Pulmonary artery endothelial cell (primary cell): ENCODE data around the gene CAPN2. TPM values are rescaled to one million over a fixed set of nuclear protein-coding genes. Genes with fewer than 3 reads are reported as not detected.
A peak's percentile ranks its signal among the peaks of the same experiment; 100 is the strongest.

Experiments used
- DNase-seq: peaks from one replicate; pipeline ENCODE4 v3.0.0-alpha.2; 2011; ENCODE audit warnings: low read depth, low spot score
- total RNA-seq: library from RNA; depleted of rRNA; stranded (reverse); fragments of >200 nt; gene quantifications from 2 replicates; pipeline ENCODE4 v1.2.3, GENCODE V29; 2014

Gene CAPN2
- 436 and 498 TPM in 2 replicates for total RNA-seq

DNA sequence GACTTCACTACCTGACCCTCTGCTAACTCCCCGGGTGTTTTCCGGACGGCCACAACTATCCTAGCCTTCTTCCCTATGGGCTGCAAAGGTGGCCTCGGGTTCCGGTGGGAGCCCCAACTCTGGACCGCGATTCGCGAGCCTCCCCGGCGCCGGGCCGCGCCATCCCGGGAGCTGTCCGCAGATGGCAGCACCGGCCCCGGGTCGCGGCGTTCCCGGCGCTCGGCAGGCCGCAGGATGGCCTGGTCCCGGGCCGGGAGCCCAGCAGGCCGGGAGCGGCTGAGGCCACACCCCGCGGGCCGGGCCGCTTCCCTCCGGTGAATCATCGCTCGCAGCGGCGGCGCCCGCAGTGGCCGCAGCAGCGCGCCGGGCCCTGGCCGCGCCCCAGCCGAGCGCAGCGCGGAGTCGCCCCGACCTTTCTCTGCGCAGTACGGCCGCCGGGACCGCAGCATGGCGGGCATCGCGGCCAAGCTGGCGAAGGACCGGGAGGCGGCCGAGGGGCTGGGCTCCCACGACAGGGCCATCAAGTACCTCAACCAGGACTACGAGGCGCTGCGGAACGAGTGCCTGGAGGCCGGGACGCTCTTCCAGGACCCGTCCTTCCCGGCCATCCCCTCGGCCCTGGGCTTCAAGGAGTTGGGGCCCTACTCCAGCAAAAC is at the start of gene CAPN2:
CAPN2 (plus strand) TSS at position 346 of the 656 bp plus-strand sequence; CDS start at position 448, 102 bp downstream.
- DNase-seq, result peak; percentile 60

DNA sequence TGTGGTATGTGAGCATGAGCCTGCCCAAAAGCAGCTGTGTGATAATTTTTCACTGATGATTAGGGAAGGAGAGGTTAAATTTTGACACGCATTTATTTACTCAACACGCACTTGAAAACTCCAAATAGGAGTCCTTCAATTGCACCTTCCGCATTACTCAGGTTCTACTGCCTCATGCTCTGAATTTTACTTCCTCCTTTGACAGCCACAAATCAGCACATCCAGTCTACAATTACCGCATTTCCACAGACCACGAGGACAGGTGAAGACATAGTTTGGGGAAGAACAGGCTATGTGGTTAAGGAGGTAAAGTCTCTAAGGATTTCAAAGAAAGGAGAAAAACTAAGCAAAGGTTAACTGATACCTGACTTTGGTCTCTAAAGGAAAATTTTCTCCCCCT is 49.4 kb upstream of the CAPN2 start:
- DNase-seq, result no peak

DNA sequence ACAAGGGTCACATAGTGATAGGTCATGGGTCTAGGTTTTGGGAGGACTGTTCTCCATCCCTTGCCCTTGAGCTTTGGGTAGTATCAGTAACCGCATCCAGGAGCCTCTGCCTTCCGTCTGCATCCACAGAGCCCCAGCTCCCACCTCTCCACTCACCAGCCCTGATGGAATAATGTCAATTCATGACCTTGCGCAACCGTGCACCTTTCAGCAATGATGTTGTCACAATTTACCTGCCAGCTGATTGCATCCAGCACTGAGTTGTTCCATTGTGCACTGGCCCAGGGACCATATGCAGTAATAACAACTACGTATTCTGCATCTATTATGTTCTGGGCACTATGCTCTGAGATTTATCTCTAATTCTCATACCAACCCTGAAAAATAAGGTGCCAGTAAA is 48.2 kb upstream of the CAPN2 start:
- no peak for DNase-seq

GRCh38 chr1:223665592-223666312 is 46.6 kb upstream of the CAPN2 start, which contains the start of gene CAPN8:
CAPN8 (minus strand) TSS chr1:223665701; CDS start chr1:223665646, 55 bp downstream.
- DNase-seq, result no peak

GRCh38 chr1:223667484-223668182 is 44.7 kb upstream of the CAPN2 start:
- no peak for DNase-seq

DNA sequence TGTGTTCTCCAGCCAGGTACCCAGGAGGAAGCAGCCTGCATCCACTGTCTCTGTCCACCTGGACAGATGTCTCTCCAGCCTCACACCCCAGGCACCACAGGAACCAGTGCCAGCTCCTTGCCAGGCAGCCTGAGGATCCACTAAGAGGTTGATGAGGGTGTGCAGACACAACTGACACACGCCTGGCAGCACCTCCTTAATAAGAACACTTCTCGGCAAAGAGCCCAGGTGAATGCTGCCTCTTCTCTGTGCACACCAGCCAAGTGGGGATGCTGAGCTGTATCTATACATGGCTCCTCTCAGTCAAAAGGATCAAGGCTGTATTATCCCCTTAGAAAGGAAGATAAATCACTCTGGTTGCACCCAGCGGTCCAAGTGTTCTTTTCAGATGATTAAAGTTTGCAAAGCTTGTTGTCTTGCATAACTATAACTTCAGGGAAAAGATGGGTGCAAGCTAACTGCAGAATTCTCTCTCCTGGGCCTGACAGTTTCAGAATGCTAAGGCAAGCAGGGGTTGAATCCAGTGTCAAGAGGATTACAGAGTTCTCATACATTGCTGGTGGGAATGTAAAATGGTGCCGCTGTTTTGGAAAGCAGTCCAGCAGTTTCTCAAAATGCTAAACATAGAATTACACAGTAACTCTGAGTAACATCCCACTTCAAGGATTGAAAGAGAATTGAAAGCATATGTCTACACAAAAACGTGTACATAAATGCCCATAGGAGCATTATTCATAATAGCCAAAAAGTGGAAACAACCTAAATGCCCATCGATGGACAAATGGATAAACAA is 43.1 kb upstream of the CAPN2 start:
- no peak for DNase-seq

DNA sequence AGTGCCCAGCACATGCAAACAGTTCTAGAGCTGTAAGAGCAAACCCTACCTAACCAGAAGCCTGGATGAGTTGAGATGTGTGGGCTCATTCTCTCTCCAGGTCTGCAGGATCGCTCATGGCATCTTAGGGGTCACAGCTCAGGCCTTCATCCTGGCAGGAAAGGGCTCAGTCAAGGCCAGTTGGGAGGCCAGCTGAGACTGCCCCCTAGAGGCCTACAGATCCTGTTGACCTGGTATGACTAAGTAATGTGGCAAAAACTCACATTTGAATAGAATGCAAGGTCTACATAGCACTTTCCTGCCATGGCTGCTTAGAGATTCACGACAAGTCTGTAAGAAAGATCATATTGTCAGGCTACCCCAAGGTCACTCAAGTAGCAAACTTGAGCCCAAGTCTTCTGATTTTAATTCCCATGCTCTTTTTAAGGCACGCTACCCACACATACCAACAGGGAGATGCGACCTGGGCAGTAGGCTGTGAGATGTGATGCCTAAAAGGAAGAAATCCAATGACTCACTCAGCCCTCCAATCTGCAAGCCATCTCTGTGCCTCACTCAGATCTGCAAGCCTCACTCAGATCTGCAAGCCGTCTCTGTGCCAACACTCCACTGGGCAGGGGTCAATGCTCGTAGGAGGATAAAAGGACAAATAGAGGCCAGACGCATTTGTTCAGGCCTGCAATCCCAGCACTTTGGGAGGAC is 41.7 kb upstream of the CAPN2 start:
- DNase-seq, result no peak

- DNase-seq, result no peak
Measured at GRCh38 chr1:223674119-223674890, 38.0 kb upstream of the CAPN2 start.

GRCh38 chr1:223678841-223679240 is 33.5 kb upstream of the CAPN2 start:
- DNase-seq, result no peak

- DNase-seq, result no peak
Measured at GRCh38 chr1:223680188-223680587, 32.2 kb upstream of the CAPN2 start.

DNA sequence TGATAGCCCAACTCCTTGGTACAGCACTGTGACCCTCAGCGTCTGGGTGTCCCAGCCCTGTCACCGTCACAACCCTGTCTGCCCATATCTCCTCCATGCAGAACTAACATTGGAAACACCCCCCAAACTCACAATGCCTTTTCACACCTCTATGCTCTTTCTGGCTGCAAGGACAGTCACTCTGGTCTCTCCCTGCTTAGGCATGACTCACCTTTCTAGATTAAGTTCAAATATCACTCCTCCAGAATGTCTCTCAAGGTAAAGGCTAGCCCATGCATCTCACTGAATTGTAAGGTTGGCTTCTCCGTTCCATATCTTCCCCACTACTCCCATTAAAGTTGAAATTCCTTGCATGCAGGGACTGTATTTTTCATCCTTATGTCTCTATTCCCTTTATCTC is 29.8 kb upstream of the CAPN2 start:
- DNase-seq, result no peak

DNA sequence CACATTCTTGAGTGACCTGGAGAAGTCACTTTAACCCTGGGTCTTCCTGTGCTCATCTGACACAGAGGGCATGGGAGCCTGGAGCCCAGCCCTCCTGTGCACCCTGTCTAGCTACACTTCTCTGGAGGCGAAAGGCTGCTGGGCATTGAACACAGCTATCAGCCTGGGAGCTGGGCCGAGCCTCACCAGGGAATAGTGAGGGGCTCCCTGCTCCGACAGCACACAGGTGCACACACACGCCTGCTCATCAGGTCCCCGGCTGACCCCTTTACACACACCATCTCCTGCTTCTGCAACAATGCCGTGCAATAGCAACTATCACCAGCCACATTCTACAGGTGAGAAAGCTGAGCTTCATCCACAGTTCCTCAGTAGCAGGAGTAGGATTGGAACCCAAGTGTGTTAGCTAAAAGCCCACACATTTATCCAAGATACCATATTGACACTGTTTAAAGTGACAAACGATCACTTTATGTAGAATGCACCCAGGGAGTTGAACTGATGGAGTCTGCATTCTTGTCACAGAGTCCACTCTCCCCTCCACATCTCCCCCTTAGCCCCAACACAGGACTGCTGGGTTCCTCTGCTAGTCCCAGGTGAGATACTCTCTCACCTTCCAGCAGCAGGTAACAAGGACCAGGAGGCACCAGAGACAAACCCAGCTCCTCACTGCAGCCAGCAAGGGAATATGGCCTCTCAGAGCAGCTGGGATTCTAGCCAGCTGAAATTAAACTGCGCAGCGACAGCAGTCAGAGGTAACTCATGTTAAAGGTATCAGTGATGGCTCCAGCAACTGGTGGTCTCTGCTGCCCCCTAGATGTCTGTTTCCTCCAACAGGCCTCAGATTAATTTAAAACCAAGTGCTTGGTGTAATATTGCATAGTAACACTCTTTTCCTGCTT is 28.5 kb upstream of the CAPN2 start:
- no peak for DNase-seq

- DNase-seq, result no peak
Measured at GRCh38 chr1:223684488-223684792, 27.9 kb upstream of the CAPN2 start.

DNA sequence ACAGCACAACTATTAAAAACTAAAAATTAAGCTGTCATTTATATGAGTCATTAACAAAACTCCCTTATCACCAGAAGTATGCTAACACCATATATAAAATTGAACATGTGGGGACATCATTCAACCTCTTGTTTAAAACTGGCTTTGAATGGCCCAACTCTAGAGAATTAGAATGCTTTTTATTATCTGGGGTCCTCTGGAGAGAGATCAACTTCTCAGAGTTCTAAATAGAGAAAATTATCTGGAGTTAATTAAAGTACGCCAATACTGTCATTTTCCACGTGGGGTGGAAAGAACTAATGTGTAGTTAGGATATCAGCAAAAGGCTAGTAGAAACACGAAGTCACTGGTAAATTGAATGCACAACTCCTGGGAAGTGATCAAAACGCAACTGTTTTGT is 21.2 kb upstream of the CAPN2 start:
- no peak for DNase-seq

DNA sequence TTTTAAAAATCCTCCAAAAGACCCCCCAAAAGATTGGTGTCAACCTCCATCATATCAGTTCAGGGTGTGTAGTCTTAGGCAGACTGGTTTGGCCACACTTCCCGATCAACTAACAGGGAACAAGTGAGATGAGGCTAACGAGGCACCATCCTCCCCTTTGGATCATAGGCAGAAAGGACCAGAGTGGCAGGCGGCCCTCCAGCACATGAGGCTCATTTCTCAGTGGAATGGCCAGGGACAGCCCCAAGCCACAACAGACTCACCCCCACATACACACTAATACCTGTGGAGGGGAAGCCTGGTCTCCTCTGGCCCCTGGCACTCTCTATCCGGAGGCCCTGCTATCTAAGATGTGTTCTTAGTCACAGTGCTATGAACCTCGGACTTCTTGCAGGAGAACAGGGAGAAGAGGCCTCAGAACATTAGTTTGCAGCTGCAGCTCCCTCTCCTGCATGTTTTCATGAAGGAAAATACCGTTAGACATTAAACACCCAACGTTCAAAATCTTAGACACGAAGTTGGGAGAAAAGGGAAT is 17.3 kb upstream of the CAPN2 start:
- no peak for DNase-seq

DNA sequence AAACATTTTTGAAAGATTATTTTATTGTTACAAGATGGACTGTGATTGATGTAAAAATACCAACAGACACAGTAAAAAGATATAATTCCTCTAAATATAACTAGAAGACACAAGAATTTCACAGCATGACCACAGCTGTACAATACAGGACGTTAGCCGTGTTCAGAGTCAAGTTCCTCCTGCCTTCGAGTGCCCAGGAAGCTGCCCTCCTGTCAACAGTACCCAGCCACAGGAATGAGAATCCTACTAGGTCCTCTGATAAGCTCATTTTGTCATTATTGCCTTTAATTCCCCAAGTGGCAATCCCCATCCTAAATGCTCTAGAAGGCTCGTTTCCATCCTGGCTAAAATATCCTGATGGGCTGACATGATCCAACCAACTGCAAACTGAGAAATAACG is 16.4 kb upstream of the CAPN2 start:
- DNase-seq, result no peak

DNA sequence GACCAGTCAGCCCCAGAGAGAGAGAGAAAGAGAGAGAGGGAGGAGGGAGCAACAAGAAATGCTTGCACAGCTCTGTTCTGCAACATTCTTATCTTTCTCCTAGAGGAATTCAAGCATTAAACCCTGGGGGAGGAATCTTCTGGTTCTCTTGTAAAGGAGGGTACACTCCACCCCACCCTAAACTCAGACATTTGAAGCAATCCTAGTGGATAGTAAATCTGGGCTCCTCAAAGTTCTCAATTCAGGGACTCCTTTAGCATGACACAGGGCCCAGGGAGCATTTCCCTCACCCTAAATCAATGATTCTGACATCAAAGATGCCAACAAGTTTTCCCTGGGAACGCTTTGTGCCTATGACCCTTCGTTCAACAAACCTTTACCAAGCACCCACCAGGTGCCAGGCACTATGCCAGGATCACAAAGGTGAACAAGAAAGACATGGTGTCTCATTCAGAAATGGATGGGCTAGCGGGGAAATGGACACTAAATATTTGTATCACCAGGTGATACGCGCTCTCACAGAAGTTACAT is 11.9 kb upstream of the CAPN2 start:
- DNase-seq, result no peak

DNA sequence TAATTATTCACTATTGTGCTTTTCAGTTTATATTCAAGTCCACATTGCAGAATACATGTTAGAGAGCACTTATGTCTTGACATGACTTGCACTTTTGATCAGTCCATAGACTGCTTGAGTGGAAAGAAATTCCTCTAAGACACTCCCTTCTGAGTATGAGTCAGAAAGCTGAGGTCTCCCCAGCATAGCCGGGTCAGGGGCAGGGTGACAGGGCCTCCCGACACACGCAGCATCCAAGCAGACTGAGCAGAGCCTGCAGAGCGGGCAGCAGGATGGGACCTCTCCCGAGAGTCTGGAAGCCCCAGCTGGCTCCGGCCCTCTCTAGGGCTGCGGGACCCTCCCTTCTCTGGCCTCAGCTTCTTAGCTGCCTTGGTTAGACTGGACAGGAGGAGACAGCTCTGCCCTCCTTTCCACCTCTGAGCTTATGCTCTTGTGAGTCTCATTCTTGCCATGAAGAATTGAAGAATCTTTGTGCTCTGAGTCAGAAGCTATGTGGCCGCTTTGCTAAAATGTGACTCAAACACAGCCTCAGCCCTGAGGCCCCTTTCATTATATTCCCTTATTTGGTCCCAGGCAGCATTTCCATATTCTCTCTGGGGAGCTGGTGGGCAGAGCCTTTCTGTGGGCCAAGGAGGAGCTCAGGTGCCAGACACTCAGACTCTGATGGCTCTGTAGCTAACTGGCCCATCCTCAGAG is 11.2 kb upstream of the CAPN2 start:
- DNase-seq, result no peak
